Measurements from ENCODE around the gene UCP3. TPM values are rescaled to one million over a fixed set of nuclear protein-coding genes. Genes with fewer than 3 reads are reported as not detected.

Gene UCP3
- total RNA-seq, 1 experiment from 2014 or later: 1.3 TPM

- ChIA-PET POLR2A (no interaction called here), RAD21 (ENCODE audit: low non-redundant PET in 1 of 2, low total read pairs in 2 of 2, uncharacterized antibody in 2 of 2, unreplicated experiment in 2 of 2) (no interaction called here), CTCF (interaction anchor here (1.5 kb wide), 1 partner anchor 8 kb away, joined by 3 read pairs; no protein-coding TSS in a partner anchor)
- H3K9me3 ChIP-seq (ENCODE audit: control insufficient read depth in 1 of 2, insufficient read depth in 1 of 2, low read depth in 1 of 2, low read length in 2 of 2): no peaks in the 10 kb centered on the region
- ATAC-seq: no peak
- intact Hi-C loops (cut with micrococcal nuclease): no loop called here
- TF ChIP-seq EGR1 (IDR thresholded peaks at IDR 0.05; ENCODE audit: low read depth) (no peak), POLR2AphosphoS5 (IDR thresholded peaks at IDR 0.05; ENCODE audit: low read depth, low read length) (0 out of 2 replicates have a peak, but pooled peaks have one; percentile 19)
- H3K27me3 ChIP-seq (ENCODE audit: insufficient read depth, low read length): no peaks in the 10 kb centered on the region
- H3K36me3 ChIP-seq (ENCODE audit: control insufficient read depth in 1 of 2, insufficient read depth in 2 of 2, low read length in 2 of 2): no peaks in the 10 kb centered on the region; a peak in 1 of 4 replicates
- H3K4me1 ChIP-seq (ENCODE audit: control insufficient read depth in 1 of 2, insufficient read depth in 2 of 2, low read length in 2 of 2): peaks cover 2 to 6% of the 10 kb centered on the region in 2 experiments; a peak in 2 of 4 replicates
- H2AFZ ChIP-seq (ENCODE audit: low read depth, low read length, poor library complexity, severe bottlenecking): no peak overlapping the region
- H3K79me2 ChIP-seq (ENCODE audit: insufficient read depth, low read length): no peaks in the 10 kb centered on the region
- no peak overlapping the region for H3K27ac ChIP-seq (ENCODE audit: low read depth, low read length)
- DNase-seq (ENCODE audit: low read depth, low spot score): no peak
- no peak overlapping the region for H3K9ac ChIP-seq (ENCODE audit: low read length)
- H3K4me2 ChIP-seq (ENCODE audit: low read length): no peak overlapping the region
- no peaks in the 10 kb centered on the region for H3K9me2 ChIP-seq (ENCODE audit: insufficient read depth)
- BruUV-seq (replicated peaks): no TSS peak
- H3K4me3 ChIP-seq (replicated peaks in 1 of 2; ENCODE audit: low read depth in 1 of 2, low read length in 2 of 2): no peak overlapping the region
- no peaks in the 10 kb centered on the region for H4K20me1 ChIP-seq (ENCODE audit: insufficient read depth)
These were observed 37.6 kb downstream of the UCP3 start for GRCh38 chr11:73971175-73971719.

- Histone ChIP-seq H3K4me2 (ENCODE audit: low read length) (no peak overlapping the region), H2AFZ (ENCODE audit: low read depth, low read length, poor library complexity, severe bottlenecking) (no peak overlapping the region), H4K20me1 (ENCODE audit: insufficient read depth) (no peaks in the 10 kb centered on the region), H3K9ac (ENCODE audit: low read length) (no peak overlapping the region), H3K27me3 (ENCODE audit: insufficient read depth, low read length) (no peaks in the 10 kb centered on the region), H3K9me3 (ENCODE audit: control insufficient read depth in 1 of 2, insufficient read depth in 1 of 2, low read depth in 1 of 2, low read length in 2 of 2) (no peaks in the 10 kb centered on the region), H3K9me2 (ENCODE audit: insufficient read depth) (no peaks in the 10 kb centered on the region), H3K4me3 (replicated peaks in 1 of 2; ENCODE audit: low read depth in 1 of 2, low read length in 2 of 2) (no peak overlapping the region), H3K79me2 (ENCODE audit: insufficient read depth, low read length) (no peaks in the 10 kb centered on the region), H3K4me1 (ENCODE audit: control insufficient read depth in 1 of 2, insufficient read depth in 2 of 2, low read length in 2 of 2) (peaks cover 2 to 6% of the 10 kb centered on the region in 2 experiments; a peak in 2 of 4 replicates), H3K36me3 (ENCODE audit: control insufficient read depth in 1 of 2, insufficient read depth in 2 of 2, low read length in 2 of 2) (no peaks in the 10 kb centered on the region), H3K27ac (ENCODE audit: low read depth, low read length) (no peak overlapping the region)
- ChIA-PET POLR2A (interaction anchor here (0.8 to 1.2 kb wide), 2 partner anchors 9 kb away, joined by 3 to 4 read pairs; no protein-coding TSS in a partner anchor), RAD21 (ENCODE audit: low non-redundant PET in 1 of 2, low total read pairs in 2 of 2, uncharacterized antibody in 2 of 2, unreplicated experiment in 2 of 2) (no interaction called here), CTCF (no interaction called here)
- no peak for ATAC-seq
- no peak for DNase-seq (ENCODE audit: low read depth, low spot score)
- no TSS peak for BruUV-seq (replicated peaks)
- intact Hi-C loops (cut with micrococcal nuclease): loop anchor here (10.0 kb wide), 1 partner anchor 235 kb away; no protein-coding TSS in a partner anchor
- TF ChIP-seq REST (IDR thresholded peaks at IDR 0.05; ENCODE audit: low read depth): no peak
- no peak for TF ChIP-seq POLR2A (IDR thresholded peaks at IDR 0.05; ENCODE audit: borderline replicate concordance, extremely low read depth, insufficient read depth, insufficient read length)
- TF ChIP-seq SIN3A (IDR thresholded peaks at IDR 0.05; ENCODE audit: low read depth): no peak
- no peak for TF ChIP-seq MAX (IDR thresholded peaks at IDR 0.05)
- TF ChIP-seq EZH2 (IDR thresholded peaks at IDR 0.05): no peak
- TF ChIP-seq RAD21 (IDR thresholded peaks at IDR 0.05; ENCODE audit: low read depth): no peak
- TF ChIP-seq TCF7L2 (IDR thresholded peaks at IDR 0.05; ENCODE audit: borderline replicate concordance, extremely low read depth, insufficient read depth, insufficient read length): no peak
- no peak for TF ChIP-seq YY1 (IDR thresholded peaks at IDR 0.05; ENCODE audit: extremely low read depth, insufficient replicate concordance, low read depth, low read length)
- TF ChIP-seq SRF (IDR thresholded peaks at IDR 0.05; ENCODE audit: low read depth): no peak
- TF ChIP-seq ZBTB33 (IDR thresholded peaks at IDR 0.05; ENCODE audit: extremely low read depth, insufficient replicate concordance, low read length): no peak
These were observed 38.7 kb downstream of the UCP3 start for GRCh38 chr11:73969991-73970800.

Data from HCT116 (cell line).